ENCODE results near the gene SLC5A5. TPM values are rescaled to one million over a fixed set of nuclear protein-coding genes. Genes with fewer than 3 reads are reported as not detected.
A peak's percentile ranks its signal among the peaks of the same experiment; 100 is the strongest.

The SLC5A5 gene
- total and polyA plus RNA-seq, 4 donors, result 0.14 to 0.95 (median 0.15) TPM; not detected in 1

- no peaks in the 10 kb centered on the region for H3K9me3 ChIP-seq (ENCODE audit: control insufficient read depth in 4 of 4, insufficient read depth in 3 of 4, low read length in 3 of 4)
- H3K27me3 ChIP-seq (ENCODE audit: control insufficient read depth in 3 of 3, insufficient read depth in 3 of 3, low read length in 2 of 3), result no peaks in the 10 kb centered on the region
- ATAC-seq (ENCODE audit: insufficient read depth, low FRiP score) (no peak), DNase-seq (no peak)
- no peak for TF ChIP-seq CTCF (IDR thresholded peaks at IDR 0.05; ENCODE audit: control extremely low read depth, extremely low read depth)
- H3K4me3 ChIP-seq, result no peak overlapping the region
- no peak overlapping the region for H3K9ac ChIP-seq (ENCODE audit: insufficient read depth in 1 of 2, low read length in 2 of 2)
- 87% methylated on average over 23 of the region's 23 CpGs for WGBS, 2 donors
- peaks cover 0 to 18% (median 6%) of the 10 kb centered on the region in 5 donors for H3K4me1 ChIP-seq (ENCODE audit: control insufficient read depth in 5 of 5, insufficient read depth in 5 of 5, low read length in 5 of 5)
- no peak overlapping the region for H3K27ac ChIP-seq (ENCODE audit: low read depth in 1 of 2, low read length in 1 of 2)
- peaks cover 13 to 41% (median 25%) of the 10 kb centered on the region in 4 donors for H3K36me3 ChIP-seq (ENCODE audit: control insufficient read depth in 4 of 4, insufficient read depth in 4 of 4, low read length in 4 of 4)
Measured at GRCh38 chr19:17861542-17862402, 10.0 kb upstream of the SLC5A5 start.

GRCh38 chr19:17862711-17863519 is 8.8 kb upstream of the SLC5A5 start:
- DNase-seq, result no peak
- ATAC-seq (ENCODE audit: insufficient read depth, low FRiP score), result no peak
- H3K9me3 ChIP-seq (ENCODE audit: control insufficient read depth in 4 of 4, insufficient read depth in 3 of 4, low read length in 3 of 4), result no peaks in the 10 kb centered on the region
- WGBS, 2 donors, result 88 to 90% methylated on average over 27 to 31 of the region's 31 CpGs
- peaks cover 13 to 41% (median 25%) of the 10 kb centered on the region in 4 donors for H3K36me3 ChIP-seq (ENCODE audit: control insufficient read depth in 4 of 4, insufficient read depth in 4 of 4, low read length in 4 of 4)
- peaks cover 0 to 18% (median 6%) of the 10 kb centered on the region in 5 donors for H3K4me1 ChIP-seq (ENCODE audit: control insufficient read depth in 5 of 5, insufficient read depth in 5 of 5, low read length in 5 of 5)
- no peak overlapping the region for H3K27ac ChIP-seq (ENCODE audit: low read depth in 1 of 2, low read length in 1 of 2)
- no peaks in the 10 kb centered on the region for H3K27me3 ChIP-seq (ENCODE audit: control insufficient read depth in 3 of 3, insufficient read depth in 3 of 3, low read length in 2 of 3)
- no peak for TF ChIP-seq CTCF (IDR thresholded peaks at IDR 0.05; ENCODE audit: control extremely low read depth, extremely low read depth)
- no peak overlapping the region for H3K4me3 ChIP-seq
- no peak overlapping the region for H3K9ac ChIP-seq (ENCODE audit: insufficient read depth in 1 of 2, low read length in 2 of 2)

GRCh38 chr19:17863520-17864182 is 8.1 kb upstream of the SLC5A5 start:
- Histone ChIP-seq H3K9ac (ENCODE audit: insufficient read depth in 1 of 2, low read length in 2 of 2) (no peak overlapping the region), H3K9me3 (ENCODE audit: control insufficient read depth in 4 of 4, insufficient read depth in 3 of 4, low read length in 3 of 4) (no peaks in the 10 kb centered on the region), H3K27me3 (ENCODE audit: control insufficient read depth in 3 of 3, insufficient read depth in 3 of 3, low read length in 2 of 3) (peaks cover 0 to 5% (median 4%) of the 10 kb centered on the region in 3 donors), H3K27ac (ENCODE audit: low read depth in 1 of 2, low read length in 1 of 2) (peak overlapping the region in 1 of 2 donors; percentile 28), H3K4me1 (ENCODE audit: control insufficient read depth in 5 of 5, insufficient read depth in 5 of 5, low read length in 5 of 5) (peaks cover 0 to 18% (median 6%) of the 10 kb centered on the region in 5 donors), H3K4me3 (no peak overlapping the region), H3K36me3 (ENCODE audit: control insufficient read depth in 4 of 4, insufficient read depth in 4 of 4, low read length in 4 of 4) (peaks cover 13 to 41% (median 25%) of the 10 kb centered on the region in 4 donors)
- no peak for ATAC-seq (ENCODE audit: insufficient read depth, low FRiP score)
- TF ChIP-seq CTCF (IDR thresholded peaks at IDR 0.05; ENCODE audit: control extremely low read depth, extremely low read depth), result no peak
- WGBS, 2 donors, result 81 to 88% methylated on average over 8 of the region's 8 CpGs
- no peak for DNase-seq
